HG02623 (cell line): Measurements from ENCODE around the gene KRT83.
A peak's percentile ranks its signal among the peaks of the same experiment; 100 is the strongest.
"Not testable (repeated sequence)": the region's sequence is repeated elsewhere in the genome, so short reads cannot be mapped to it uniquely, and the experiment has no call there.

Experiments used
- ATAC-seq: cut with Tn5 transposase; IDR thresholded peaks from one replicate; pipeline ENCODE4 v1.9.1; 2021; ENCODE audit warnings: moderate library complexity; ENCODE audit not compliant: unreplicated experiment

KRT83 gene

GRCh38 chr12:52290483-52291134, 30.6 kb downstream of the KRT83 start:
- ATAC-seq: not testable (repeated sequence)

- ATAC-seq: peak; percentile 72
These were observed 33.1 kb downstream of the KRT83 start for GRCh38 chr12:52287816-52288805.

- not testable (repeated sequence) for ATAC-seq
These were observed 34.1 kb downstream of the KRT83 start for GRCh38 chr12:52286857-52287785.

GRCh38 chr12:52285851-52286530, 35.2 kb downstream of the KRT83 start:
- ATAC-seq: no peak

GRCh38 chr12:52285172-52285745, 35.9 kb downstream of the KRT83 start:
- ATAC-seq: no peak

GRCh38 chr12:52284562-52285171, 36.5 kb downstream of the KRT83 start:
- no peak for ATAC-seq

GRCh38 chr12:52280796-52281560, 40.2 kb downstream of the KRT83 start:
- ATAC-seq: no peak

- ATAC-seq: no peak
These were observed 40.8 kb downstream of the KRT83 start for GRCh38 chr12:52280319-52280795.

- no peak for ATAC-seq
These were observed 41.5 kb downstream of the KRT83 start for GRCh38 chr12:52279422-52280318.

- ATAC-seq: peak; percentile 78
These were observed 42.4 kb downstream of the KRT83 start for GRCh38 chr12:52278575-52279421.

GRCh38 chr12:52277486-52278245, 43.5 kb downstream of the KRT83 start:
- no peak for ATAC-seq

GRCh38 chr12:52275686-52276085, 45.5 kb downstream of the KRT83 start:
- no peak for ATAC-seq

- no peak for ATAC-seq
These were observed 46.6 kb downstream of the KRT83 start, which contains the start of gene KRT86 for GRCh38 chr12:52274521-52275120. Gene KRT86 (plus strand): TSS chr12:52274645. CDS start chr12:52301917, 27,272 bp downstream.

- no peak for ATAC-seq
These were observed 50.0 kb downstream of the KRT83 start for GRCh38 chr12:52271158-52271557.

- no peak for ATAC-seq
These were observed 50.6 kb downstream of the KRT83 start for GRCh38 chr12:52270541-52271070.
